ENCODE measurements around the gene PML.
A peak's percentile ranks its signal among the peaks of the same experiment; 100 is the strongest.

PML gene

DNA sequence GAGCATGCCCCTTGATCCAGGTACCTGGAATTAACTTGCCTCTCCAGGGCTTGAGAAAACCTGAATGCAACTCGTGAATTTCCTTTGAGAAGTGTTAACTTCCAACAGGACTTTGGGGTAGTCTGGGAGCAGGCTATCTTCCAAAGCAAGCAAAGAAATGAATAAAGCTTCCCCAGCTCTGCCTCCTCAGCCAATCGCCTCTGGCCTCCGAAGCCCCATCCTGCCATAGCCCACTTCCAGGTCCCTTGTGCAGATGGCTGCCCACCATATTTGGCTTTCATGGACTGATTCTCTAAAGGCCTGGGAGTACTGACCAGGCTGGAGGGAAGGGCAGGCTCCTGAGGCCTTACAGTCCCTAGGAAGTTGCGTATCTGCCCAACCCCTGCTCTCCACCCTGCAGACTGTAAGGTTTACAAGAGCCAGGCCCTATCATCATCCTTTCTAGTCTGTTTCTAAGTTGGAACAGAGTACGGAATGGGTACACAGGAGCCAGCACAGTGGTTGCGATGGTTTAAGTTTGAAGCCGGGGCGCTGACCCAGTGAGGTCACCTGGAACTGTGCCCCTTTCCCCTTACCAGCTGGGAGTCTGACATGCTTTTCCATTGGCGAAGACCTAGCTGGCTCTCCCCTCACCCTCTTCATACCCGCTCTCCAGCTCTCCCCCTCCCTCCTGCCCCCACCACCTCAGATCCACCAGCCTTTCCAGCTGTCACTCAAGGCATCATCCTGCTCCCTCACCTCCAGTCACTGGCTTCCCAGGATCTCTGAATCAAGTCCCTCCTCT, 1.1 kb upstream of the PML start:
- Mint-ChIP-seq H3K4me3 (peak overlapping the region; percentile 94), H3K4me1 (ENCODE audit: low read depth) (peaks cover 46% of the 10 kb centered on the region), H3K36me3 (ENCODE audit: low read depth) (peaks cover 22% of the 10 kb centered on the region), H3K9me3 (no peaks in the 10 kb centered on the region), H3K27ac (peak overlapping the region; percentile 89), H3K27me3 (ENCODE audit: low read depth) (no peaks in the 10 kb centered on the region)
- no peak for DNase-seq (ENCODE audit: low spot score)

DNA sequence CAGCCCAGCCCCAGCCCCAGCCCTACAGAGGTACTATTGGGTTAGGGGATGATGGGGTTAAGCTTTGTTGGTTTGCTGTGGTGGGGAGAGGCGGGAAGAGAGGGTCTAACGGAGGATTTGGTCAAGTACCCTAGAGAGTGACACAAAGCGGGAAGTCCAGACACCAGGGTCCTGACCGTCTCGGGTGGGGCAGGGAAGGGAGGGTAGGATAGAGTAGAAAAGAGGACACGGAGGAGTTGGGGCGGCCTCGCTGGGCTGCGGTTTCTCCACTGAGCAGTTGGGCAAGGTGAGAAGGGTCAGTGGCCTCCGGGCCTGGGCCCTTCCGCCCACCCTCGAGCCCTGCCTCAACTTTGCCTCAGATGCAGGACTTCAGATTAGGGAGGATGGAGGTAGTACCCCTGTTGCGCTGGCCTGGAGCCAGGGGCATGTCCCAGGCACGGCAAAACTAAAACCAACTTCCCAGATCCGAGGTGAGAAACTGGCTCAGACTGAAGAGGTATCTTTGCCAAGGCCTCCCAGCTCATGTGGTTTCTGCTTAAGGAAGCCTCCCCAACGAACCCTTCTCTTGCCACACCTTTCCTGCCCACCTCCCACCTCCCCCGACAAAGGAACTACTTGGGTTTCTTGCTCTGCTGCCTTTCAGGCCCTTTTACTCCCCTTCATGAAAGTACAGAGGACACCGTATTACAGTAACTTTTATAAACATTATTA, 551 bp downstream of the PML start:
- Mint-ChIP-seq H3K9me3 (no peaks in the 10 kb centered on the region), H3K4me1 (ENCODE audit: low read depth) (peaks cover 51% of the 10 kb centered on the region), H3K36me3 (ENCODE audit: low read depth) (peaks cover 31% of the 10 kb centered on the region), H3K27me3 (ENCODE audit: low read depth) (no peaks in the 10 kb centered on the region), H3K27ac (peak overlapping the region; percentile 89), H3K4me3 (peak overlapping the region; percentile 94)
- no peak for DNase-seq (ENCODE audit: low spot score)

DNA sequence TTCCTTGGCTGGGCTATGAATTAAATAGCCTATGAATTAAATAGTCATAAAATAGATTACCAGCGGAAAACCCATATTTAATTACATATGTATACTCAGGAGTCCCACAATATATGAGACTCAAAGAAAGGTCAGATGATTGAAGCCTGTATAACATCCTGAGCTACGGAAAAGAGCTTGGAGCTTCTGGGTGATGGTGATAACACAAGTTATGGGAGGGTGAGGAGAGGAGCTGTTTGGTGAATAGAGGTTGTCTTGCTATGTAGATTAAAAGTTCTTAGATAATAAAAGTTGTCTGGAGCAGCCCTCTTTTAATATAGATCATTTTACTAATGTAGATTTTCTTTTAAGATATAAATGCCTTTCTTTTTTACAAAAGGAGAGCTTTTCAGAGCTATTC, 1.8 kb downstream of the PML start:
- Mint-ChIP-seq H3K36me3 (ENCODE audit: low read depth) (peaks cover 38% of the 10 kb centered on the region), H3K4me1 (ENCODE audit: low read depth) (peaks cover 51% of the 10 kb centered on the region), H3K9me3 (no peaks in the 10 kb centered on the region), H3K27ac (peak overlapping the region; percentile 89), H3K27me3 (ENCODE audit: low read depth) (no peaks in the 10 kb centered on the region), H3K4me3 (peak overlapping the region; percentile 94)
- DNase-seq (ENCODE audit: low spot score): no peak

DNA sequence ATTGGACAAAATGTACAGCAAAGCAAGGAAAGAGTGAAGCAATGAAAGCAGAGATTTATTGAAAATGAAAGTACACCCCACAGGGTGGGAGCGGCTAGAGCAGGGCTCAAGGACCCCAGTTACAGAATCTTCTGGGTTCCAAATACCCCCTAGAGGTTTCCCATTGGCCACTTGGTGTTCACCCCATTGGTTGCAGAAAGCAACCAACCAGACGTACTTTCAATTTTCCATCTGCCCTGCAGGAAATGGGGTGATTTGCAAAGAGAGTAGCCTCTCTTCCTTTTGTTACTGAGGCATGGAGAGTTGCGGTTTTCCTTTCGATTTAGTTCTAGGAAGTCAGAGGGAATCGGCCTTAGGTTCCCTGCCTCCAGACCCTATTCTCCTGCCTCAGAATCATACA, 2.4 kb downstream of the PML start:
- Mint-ChIP-seq H3K4me1 (ENCODE audit: low read depth) (peaks cover 49% of the 10 kb centered on the region), H3K27me3 (ENCODE audit: low read depth) (no peaks in the 10 kb centered on the region), H3K9me3 (no peaks in the 10 kb centered on the region), H3K27ac (peak overlapping the region; percentile 89), H3K36me3 (ENCODE audit: low read depth) (peaks cover 38% of the 10 kb centered on the region), H3K4me3 (peak overlapping the region; percentile 94)
- peak; percentile 49 for DNase-seq (ENCODE audit: low spot score)

DNA sequence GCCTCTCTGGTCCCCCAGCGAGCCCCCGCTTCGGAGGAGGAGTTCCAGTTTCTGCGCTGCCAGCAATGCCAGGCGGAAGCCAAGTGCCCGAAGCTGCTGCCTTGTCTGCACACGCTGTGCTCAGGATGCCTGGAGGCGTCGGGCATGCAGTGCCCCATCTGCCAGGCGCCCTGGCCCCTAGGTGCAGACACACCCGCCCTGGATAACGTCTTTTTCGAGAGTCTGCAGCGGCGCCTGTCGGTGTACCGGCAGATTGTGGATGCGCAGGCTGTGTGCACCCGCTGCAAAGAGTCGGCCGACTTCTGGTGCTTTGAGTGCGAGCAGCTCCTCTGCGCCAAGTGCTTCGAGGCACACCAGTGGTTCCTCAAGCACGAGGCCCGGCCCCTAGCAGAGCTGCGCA, 3.5 kb downstream of the PML start:
- H3K27ac Mint-ChIP-seq: no peak overlapping the region
- peaks cover 43% of the 10 kb centered on the region for H3K36me3 Mint-ChIP-seq (ENCODE audit: low read depth)
- H3K4me1 Mint-ChIP-seq (ENCODE audit: low read depth): peaks cover 42% of the 10 kb centered on the region
- no peaks in the 10 kb centered on the region for H3K9me3 Mint-ChIP-seq
- no peaks in the 10 kb centered on the region for H3K27me3 Mint-ChIP-seq (ENCODE audit: low read depth)
- DNase-seq (ENCODE audit: low spot score): no peak
- peak overlapping the region; percentile 94 for H3K4me3 Mint-ChIP-seq

DNA sequence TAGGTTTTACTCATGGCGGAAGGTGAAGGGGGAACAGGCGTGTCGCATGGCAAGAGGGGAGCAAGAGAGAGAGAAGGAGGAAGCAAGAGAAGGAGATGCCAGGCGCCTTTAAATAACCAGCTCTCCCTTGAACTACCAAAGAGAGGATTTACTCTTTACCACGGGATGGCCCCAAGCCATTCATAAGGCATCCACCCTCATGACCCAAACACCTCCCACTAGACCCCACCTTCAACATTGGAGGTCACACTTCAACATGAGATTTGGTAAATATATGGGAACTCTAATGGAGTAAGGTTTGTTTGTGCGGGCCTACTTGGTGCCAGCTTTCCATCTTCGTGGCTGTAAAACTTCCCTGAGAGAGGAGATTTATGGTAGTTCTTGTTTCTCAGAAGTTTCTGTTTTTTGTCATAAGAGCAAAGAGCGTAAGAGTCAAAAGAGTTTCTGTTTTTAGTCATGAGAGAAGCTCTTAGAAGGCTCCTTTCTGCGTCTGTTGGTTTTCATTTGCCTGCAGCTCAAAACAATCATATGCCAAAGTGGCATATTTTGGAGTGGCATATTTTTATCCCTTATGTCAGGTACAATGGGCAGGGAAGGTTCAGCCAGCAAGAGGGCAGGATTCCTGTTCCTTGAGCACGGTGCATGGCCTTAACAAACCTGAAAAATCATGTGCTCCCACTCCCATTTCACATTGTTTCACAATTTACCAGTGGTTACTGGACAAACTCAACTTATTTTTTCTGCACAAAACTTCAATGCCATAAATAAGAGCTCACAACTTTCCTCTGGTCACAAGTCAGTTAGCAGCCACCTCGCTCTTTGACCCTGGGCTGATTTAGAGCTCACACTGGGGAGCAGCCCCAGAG, 12.5 kb downstream of the PML start:
- Mint-ChIP-seq H3K36me3 (ENCODE audit: low read depth) (peaks cover 68% of the 10 kb centered on the region), H3K4me1 (ENCODE audit: low read depth) (peaks cover 47% of the 10 kb centered on the region), H3K27me3 (ENCODE audit: low read depth) (no peaks in the 10 kb centered on the region), H3K27ac (peak overlapping the region; percentile 87), H3K4me3 (peak overlapping the region; percentile 80), H3K9me3 (peaks cover 7% of the 10 kb centered on the region)
- DNase-seq (ENCODE audit: low spot score): no peak

DNA sequence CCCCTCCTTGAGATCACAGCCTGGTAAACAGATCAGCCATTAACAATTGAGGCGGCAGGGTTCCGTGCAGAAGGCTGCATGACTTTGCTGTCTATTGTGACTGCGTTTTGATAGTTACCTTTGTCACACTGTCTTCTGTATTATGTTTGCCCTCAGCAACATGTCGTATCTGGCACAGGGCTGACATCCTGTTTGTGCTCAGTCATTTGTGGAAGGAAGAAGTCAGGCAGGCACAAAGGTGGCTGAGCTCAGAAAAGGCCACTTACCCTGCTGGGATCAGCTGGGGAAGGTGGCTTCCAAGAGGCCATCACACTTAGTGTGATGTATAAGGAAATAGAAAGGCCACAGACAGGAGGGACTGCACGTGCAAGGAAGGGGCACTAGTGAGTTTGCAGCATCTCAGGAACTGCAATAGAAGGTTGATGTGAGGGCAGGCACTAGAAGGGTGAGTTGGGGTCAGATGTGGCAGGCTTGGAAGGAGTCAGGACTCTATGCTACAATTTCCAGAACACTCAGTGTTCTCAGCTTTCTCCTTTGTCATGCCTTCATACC, 13.4 kb downstream of the PML start:
- H3K4me1 Mint-ChIP-seq (ENCODE audit: low read depth): peaks cover 47% of the 10 kb centered on the region
- H3K4me3 Mint-ChIP-seq: peak overlapping the region; percentile 80
- H3K27ac Mint-ChIP-seq: peak overlapping the region; percentile 87
- no peaks in the 10 kb centered on the region for H3K27me3 Mint-ChIP-seq (ENCODE audit: low read depth)
- H3K36me3 Mint-ChIP-seq (ENCODE audit: low read depth): peaks cover 68% of the 10 kb centered on the region
- H3K9me3 Mint-ChIP-seq: peaks cover 7% of the 10 kb centered on the region
- peak; percentile 51 for DNase-seq (ENCODE audit: low spot score)

DNA sequence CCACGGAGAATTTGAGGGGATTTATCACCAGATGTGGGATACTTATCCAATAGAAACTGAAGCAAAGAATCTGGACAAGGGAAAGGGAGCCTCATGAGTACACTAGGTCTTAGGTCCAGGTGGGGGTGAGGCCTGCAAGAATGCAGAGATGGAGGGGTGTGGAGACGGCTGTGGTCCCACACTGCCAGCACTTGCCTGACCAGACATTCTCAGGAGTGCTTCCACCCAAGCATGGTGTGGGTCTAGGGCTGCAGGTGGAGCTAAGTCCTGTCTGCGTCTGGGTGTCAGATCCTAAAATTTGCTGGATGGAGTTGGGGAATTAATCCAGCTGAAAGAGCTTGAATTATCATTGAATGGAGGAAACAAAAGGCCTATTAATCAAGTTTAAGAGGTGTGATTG, 14.4 kb downstream of the PML start:
- H3K27me3 Mint-ChIP-seq (ENCODE audit: low read depth): no peaks in the 10 kb centered on the region
- H3K9me3 Mint-ChIP-seq: peaks cover under 1% of the 10 kb centered on the region
- no peak for DNase-seq (ENCODE audit: low spot score)
- peaks cover 45% of the 10 kb centered on the region for H3K4me1 Mint-ChIP-seq (ENCODE audit: low read depth)
- peak overlapping the region; percentile 2 for H3K27ac Mint-ChIP-seq
- H3K36me3 Mint-ChIP-seq (ENCODE audit: low read depth): peaks cover 69% of the 10 kb centered on the region
- H3K4me3 Mint-ChIP-seq: no peak overlapping the region

DNA sequence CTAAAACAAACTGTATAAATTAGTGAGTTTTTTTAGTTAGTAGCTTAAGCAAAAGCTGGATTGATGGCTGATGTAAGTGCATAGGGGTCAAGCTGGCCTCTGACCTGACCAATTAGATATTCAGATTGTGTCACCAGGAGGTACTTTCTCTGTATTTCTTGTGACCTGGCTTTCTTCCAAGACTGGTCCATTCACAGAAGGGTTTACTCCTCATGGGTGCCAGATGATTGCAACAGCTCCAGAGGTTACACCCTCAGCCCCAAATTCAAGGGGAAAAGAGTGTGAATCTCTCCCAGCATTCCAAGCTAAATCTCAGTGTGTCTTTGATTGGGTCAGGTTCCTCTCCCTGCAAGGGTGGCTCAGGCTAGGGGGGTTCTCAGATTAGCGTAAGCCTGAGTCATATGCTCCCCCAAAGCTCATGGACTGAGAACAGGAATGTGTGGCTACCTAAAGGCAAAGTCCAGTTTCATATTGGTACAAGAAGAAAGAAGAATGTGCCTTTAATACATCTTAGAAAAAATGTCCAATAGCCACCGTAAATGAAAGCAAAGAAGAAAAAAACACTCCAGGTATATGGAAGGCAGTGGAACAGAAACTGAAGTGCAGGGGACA, 16.5 kb downstream of the PML start:
- H3K27ac Mint-ChIP-seq: no peak overlapping the region
- peaks cover 47% of the 10 kb centered on the region for H3K4me1 Mint-ChIP-seq (ENCODE audit: low read depth)

DNA sequence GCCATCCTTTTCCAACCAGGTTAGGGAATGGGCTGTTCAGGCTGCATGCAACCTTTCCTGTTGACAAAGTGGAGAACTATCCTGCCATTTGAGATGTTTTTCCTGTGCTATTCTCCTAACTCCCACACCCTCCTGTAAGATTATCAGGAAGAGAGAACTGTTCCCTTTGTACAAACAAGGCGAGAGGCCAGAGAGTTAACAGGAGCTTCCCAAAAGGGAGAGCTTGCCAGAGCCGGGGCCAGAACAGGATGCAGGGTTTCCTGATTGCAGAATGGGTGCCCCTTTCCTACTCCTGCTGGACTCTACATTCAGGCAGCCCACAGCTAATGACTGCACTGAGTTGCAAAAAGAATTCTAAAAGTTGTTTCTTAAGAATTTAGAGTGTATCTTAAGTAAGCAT, 17.1 kb downstream of the PML start:
- Mint-ChIP-seq H3K36me3 (ENCODE audit: low read depth) (peaks cover 64% of the 10 kb centered on the region), H3K4me1 (ENCODE audit: low read depth) (peaks cover 43% of the 10 kb centered on the region), H3K9me3 (no peaks in the 10 kb centered on the region), H3K4me3 (no peak overlapping the region), H3K27ac (no peak overlapping the region), H3K27me3 (ENCODE audit: low read depth) (no peaks in the 10 kb centered on the region)
- no peak for DNase-seq (ENCODE audit: low spot score)

More for the DNA sequence above, 16.5 kb downstream of the PML start:
- H3K9me3 Mint-ChIP-seq: no peaks in the 10 kb centered on the region
- no peaks in the 10 kb centered on the region for H3K27me3 Mint-ChIP-seq (ENCODE audit: low read depth)
- no peak overlapping the region for H3K4me3 Mint-ChIP-seq
- no peak for DNase-seq (ENCODE audit: low spot score)
- H3K36me3 Mint-ChIP-seq (ENCODE audit: low read depth): peaks cover 64% of the 10 kb centered on the region

DNA sequence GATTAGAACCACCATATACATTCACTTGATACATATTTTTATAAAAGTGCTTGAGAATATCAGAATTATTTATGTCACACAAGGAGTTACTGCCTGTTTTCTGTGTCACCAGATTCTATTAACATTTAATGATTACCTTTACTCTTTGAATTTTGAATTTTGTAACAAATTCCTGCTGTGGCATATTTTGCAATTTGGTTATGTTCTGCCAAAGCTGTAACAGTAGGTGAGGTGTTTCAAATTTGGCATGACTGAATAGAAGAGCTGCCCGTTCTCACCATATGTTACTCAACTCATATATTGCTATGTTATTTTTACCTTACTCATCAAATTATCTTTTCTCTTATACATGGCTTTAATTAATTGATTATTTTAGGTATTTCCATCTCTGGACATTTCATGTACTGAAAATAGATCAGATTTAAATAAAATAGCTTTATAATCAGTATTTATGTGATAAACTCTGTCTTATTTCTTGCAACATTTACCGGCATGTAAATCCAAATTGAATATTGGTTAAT, 18.9 kb downstream of the PML start:
- DNase-seq (ENCODE audit: low spot score): no peak
- Mint-ChIP-seq H3K9me3 (no peaks in the 10 kb centered on the region), H3K27me3 (ENCODE audit: low read depth) (no peaks in the 10 kb centered on the region), H3K4me1 (ENCODE audit: low read depth) (peaks cover 26% of the 10 kb centered on the region), H3K27ac (no peak overlapping the region), H3K36me3 (ENCODE audit: low read depth) (peaks cover 50% of the 10 kb centered on the region), H3K4me3 (no peak overlapping the region)

DNA sequence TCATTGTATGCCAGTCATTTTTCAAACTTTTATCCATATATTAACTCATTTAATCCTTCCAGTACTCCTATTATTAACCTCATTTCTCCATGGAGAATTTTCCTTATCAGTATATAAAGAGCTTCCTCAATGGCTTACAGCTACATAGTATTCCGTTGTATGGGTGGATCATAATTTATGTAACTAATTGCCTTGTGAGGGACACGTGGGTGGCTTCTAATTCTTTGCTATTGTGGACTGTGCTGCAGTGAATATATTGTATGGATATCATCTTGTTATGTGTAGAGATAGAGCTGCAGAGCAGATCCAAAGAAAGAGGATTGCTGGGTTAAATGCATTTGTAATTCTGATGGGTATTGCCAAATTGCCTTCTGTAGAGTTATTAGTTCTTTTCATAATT, 25.2 kb downstream of the PML start:
- Mint-ChIP-seq H3K27ac (no peak overlapping the region), H3K4me3 (no peak overlapping the region), H3K36me3 (ENCODE audit: low read depth) (peaks cover 29% of the 10 kb centered on the region), H3K4me1 (ENCODE audit: low read depth) (peaks cover 10% of the 10 kb centered on the region), H3K27me3 (ENCODE audit: low read depth) (no peaks in the 10 kb centered on the region), H3K9me3 (no peaks in the 10 kb centered on the region)
- no peak for DNase-seq (ENCODE audit: low spot score)

All from T-helper 2 cell treated with Interferon-gamma antibody and Interleukin-4, amounts not matched to agents 5 μg/mL and 100 μg/mL, for 36 hours (primary cell).